Ectodermal cell (in vitro differentiated cells): ENCODE data around the gene PRKCH.

Source experiments
- H3K27ac ChIP-seq: 2 replicates; pipeline ENCODE4 v1.7.0; 2013; ENCODE audit warnings: mild to moderate bottlenecking, low read depth, low read length; ENCODE audit not compliant: insufficient read depth, poor library complexity, severe bottlenecking
- H3K27me3 ChIP-seq: 2 replicates; pipeline ENCODE4 v1.7.0; 2013; ENCODE audit warnings: mild to moderate bottlenecking, low read length; ENCODE audit not compliant: insufficient read depth, control insufficient read depth, poor library complexity, severe bottlenecking
- H3K36me3 ChIP-seq: one replicate; pipeline ENCODE4 v1.7.0; 2013; ENCODE audit warnings: low read length; ENCODE audit not compliant: control insufficient read depth, insufficient read depth
- H3K4me1 ChIP-seq: one replicate; pipeline ENCODE4 v1.7.0; 2013; ENCODE audit warnings: low read length; ENCODE audit not compliant: control insufficient read depth, insufficient read depth
- H3K4me3 ChIP-seq: 2 replicates; pipeline ENCODE4 v1.7.0; 2013; ENCODE audit warnings: low read depth, low read length, control low read depth; ENCODE audit not compliant: insufficient read depth
- H3K9me3 ChIP-seq: 2 replicates; pipeline ENCODE4 v1.7.0; 2013; ENCODE audit warnings: mild to moderate bottlenecking, low read length, moderate library complexity; ENCODE audit not compliant: control insufficient read depth
- WGBS, 2 experiments: methylation state at CpG; one replicate each; pipeline ENCODE4 v1.1.7; 2013; ENCODE audit warnings: missing lambda C conversion rate in 2 of 2; 5-methylcytosine and 5-hydroxymethylcytosine counted together

Gene PRKCH

DNA sequence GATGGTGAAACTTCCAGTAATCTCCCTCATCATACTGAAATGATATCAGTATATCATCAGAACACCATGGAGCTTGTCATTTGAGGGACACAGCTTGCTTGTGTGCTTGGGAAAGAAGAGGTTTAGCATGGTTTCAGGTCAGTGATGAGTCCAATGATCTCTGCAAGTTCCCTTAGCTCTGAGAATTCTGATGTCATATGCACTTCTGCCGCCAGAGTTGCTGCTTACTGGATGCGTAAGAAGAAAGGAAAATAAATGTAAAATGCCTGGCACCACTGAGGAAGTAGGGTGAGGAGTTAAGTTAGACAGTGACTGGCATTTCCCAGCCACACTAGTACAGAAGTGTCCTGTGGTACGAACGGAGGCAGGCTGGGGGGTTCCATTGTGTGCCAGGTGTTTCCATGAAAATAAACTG is 22.6 kb downstream of the PRKCH start:
- Histone ChIP-seq H3K4me3 (no peak overlapping the region), H3K4me1 (no peaks in the 10 kb centered on the region), H3K27me3 (no peaks in the 10 kb centered on the region), H3K27ac (no peak overlapping the region), H3K9me3 (no peaks in the 10 kb centered on the region), H3K36me3 (no peaks in the 10 kb centered on the region)
- 90 to 96% methylated on average over 4 of the region's 4 CpGs for WGBS, 2 experiments

DNA sequence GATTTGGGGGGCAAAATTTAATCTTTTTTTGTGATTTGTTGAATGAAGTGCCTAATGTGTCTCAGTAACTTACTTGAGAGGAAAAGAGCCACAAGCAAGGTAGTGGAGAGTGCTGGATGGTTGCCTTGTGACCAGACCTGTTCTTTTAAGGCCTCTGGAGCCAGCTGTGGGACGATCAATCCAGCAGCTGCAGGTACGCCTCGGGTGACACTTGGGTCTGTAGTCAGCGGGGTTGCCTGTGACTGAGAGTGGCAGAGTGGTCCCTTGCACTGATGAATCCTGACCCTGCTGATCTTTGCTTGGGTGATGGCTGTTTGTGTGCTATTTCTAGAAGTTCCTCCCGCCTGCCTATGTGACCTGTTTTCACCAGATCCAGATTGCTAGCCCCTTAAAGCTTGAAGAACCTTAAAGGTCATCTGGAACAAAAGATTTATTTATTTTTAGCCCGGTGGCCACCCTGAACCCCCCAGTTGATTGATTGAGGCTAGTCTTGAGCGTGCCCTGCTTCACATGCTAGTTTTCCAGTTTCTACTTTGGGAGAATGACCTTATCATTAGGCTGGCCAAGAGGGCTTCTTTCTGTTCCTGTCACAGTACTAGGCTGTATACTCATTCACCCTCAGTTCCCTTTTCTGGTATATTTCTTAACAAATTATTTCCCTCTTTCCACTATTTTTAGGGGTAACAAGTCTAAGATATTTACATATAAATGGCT is 23.2 kb downstream of the PRKCH start:
- no peak overlapping the region for H3K27ac ChIP-seq
- H3K9me3 ChIP-seq = no peaks in the 10 kb centered on the region
- H3K27me3 ChIP-seq = no peaks in the 10 kb centered on the region
- H3K4me3 ChIP-seq = no peak overlapping the region
- H3K4me1 ChIP-seq = no peaks in the 10 kb centered on the region
- WGBS, 2 experiments = 91 to 92% methylated on average over 7 of the region's 7 CpGs
- H3K36me3 ChIP-seq = no peaks in the 10 kb centered on the region

DNA sequence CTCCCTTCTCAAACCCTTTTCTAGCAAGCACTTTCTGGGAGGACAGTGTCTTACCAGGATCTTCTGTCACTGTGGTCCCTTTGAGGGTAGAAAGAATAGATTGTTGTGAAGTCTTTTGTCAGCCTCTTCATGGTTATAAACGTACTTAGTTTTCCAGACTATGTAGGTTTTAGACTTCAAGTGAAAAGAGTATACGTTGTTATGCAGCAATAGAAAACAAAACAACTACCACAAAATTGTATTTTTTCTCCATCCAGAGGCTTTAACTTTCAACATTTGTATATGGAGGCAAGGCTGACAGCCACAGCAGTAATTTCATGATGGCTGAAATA is 23.7 kb downstream of the PRKCH start:
- 82 to 100% methylated on average over 1 to 2 of the region's 2 CpGs for WGBS, 2 experiments
- H3K27me3 ChIP-seq = no peaks in the 10 kb centered on the region
- no peaks in the 10 kb centered on the region for H3K4me1 ChIP-seq
- no peak overlapping the region for H3K27ac ChIP-seq
- no peaks in the 10 kb centered on the region for H3K9me3 ChIP-seq
- H3K36me3 ChIP-seq = no peaks in the 10 kb centered on the region
- H3K4me3 ChIP-seq = no peak overlapping the region

DNA sequence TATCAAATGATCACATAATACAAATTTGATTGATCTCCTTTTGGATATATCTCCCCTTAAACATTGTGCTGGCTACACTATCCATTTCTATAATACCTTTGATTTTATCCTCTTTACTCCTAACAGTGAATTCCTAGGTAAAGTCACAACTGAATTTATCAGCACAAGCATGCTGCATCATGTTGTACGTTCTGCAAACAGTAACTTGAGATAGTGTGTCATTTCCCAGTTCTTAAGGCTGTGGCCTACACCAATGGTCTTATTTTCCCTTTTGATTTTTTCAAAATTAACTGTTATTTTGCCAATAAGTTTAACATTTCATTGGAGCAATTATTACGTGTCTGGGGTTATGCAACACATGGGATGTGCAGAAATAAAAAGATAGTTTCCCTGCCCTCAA is 24.8 kb downstream of the PRKCH start:
- H3K4me3 ChIP-seq = no peak overlapping the region
- no peaks in the 10 kb centered on the region for H3K9me3 ChIP-seq
- WGBS, 2 experiments = 96% methylated on average over 2 of the region's 2 CpGs
- H3K27me3 ChIP-seq = no peaks in the 10 kb centered on the region
- no peaks in the 10 kb centered on the region for H3K36me3 ChIP-seq
- no peak overlapping the region for H3K27ac ChIP-seq
- no peaks in the 10 kb centered on the region for H3K4me1 ChIP-seq

DNA sequence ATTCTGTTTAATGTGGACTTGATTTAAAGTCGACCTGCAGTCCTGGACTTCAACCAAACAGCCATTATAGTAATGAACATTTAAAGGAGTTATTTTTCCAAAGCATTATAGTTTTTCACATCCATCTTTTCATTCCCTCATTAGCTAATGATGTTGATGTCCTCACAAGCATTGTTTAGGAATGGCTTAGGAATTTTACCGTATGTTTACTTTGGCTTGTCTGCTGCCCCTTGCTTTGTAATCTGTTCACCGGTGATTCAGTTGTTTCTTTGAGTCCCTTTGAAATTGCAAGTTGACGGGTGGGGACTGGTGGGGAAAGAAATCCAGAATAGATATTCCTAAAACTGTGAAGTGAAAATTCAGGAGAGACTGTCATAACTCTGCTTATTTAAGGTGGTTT is 25.4 kb downstream of the PRKCH start:
- Histone ChIP-seq H3K27ac (no peak overlapping the region), H3K9me3 (no peaks in the 10 kb centered on the region), H3K4me3 (no peak overlapping the region), H3K36me3 (no peaks in the 10 kb centered on the region), H3K4me1 (no peaks in the 10 kb centered on the region), H3K27me3 (no peaks in the 10 kb centered on the region)
- 84 to 87% methylated on average over 4 of the region's 4 CpGs for WGBS, 2 experiments

DNA sequence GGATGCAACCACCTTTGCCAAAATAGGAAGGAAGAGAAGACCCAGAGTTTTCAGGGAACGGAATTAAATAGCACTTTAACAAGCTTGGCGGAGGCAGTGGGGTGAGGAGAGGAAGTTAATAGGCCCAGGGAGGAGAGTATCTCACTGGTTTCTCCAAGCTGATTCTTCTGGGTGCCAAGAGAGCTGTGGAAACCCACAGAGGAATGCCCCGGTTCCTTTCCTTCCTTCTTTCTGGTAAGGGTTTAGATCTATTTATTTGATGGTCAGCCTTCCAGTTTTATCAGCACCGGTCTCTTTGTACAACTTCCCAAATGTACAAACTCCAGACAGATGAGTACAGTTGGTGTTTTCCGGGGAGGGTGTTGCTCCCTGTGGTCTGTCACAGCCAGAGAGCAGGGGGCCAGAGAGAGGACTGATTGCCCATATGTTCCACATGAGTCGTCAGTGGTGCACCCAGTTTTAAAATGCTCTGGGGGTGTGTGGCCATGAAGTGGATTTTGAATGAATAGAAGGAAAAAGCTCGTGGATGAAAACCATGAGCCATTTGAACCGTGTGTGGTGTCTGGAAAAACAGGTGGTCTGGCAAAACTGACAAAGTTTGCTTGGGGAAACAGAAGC is 26.6 kb downstream of the PRKCH start:
- H3K4me3 ChIP-seq = no peak overlapping the region
- no peaks in the 10 kb centered on the region for H3K27me3 ChIP-seq

DNA sequence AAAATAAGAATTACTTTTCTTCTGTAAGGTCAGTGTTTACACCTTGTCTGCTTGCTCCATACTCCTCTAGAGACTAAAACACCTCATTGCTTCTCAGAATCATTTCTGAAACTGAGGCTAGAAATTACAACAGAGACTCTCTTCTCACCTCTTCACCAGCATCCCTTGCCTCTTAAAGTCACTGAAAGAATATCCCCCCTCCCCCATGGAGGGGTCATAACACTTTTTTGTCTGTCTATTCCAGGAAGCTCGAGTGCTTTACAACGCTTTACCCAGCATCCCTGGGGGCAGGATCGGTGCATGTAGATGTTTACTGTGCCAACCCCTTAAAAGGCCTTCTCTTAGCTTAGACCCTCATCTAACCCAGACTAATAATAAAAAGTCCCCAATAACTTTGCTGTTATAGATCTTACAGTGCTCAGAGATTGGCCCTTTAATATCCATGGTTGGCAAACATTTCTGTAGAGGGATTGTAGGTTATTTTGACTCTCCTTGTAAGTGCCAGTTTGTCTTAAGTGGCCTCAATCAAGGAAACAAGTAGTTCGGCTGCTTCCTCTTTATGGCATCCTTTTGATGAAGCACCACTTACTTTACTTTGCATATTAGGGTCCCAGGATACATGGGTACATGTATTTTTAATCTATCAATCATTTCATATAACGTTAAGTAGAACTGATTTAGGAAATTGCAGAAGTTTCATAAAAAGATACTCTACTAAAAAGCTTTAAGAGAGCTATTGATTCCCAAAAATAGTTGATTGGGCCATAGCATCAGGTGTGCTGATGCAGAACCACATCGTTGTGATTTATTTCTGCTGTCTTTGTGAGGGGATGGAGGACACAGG is 29.3 kb downstream of the PRKCH start:
- WGBS, 2 experiments = 88 to 91% methylated on average over 5 to 6 of the region's 6 CpGs
- no peak overlapping the region for H3K27ac ChIP-seq
- no peaks in the 10 kb centered on the region for H3K4me1 ChIP-seq
- no peaks in the 10 kb centered on the region for H3K27me3 ChIP-seq
- H3K36me3 ChIP-seq = no peaks in the 10 kb centered on the region
- H3K9me3 ChIP-seq = no peaks in the 10 kb centered on the region
- no peak overlapping the region for H3K4me3 ChIP-seq

More for the DNA sequence above, 26.6 kb downstream of the PRKCH start:
- Histone ChIP-seq H3K4me1 (no peaks in the 10 kb centered on the region), H3K36me3 (no peaks in the 10 kb centered on the region), H3K9me3 (no peaks in the 10 kb centered on the region), H3K27ac (no peak overlapping the region)
- 91 to 94% methylated on average over 8 of the region's 8 CpGs for WGBS, 2 experiments

DNA sequence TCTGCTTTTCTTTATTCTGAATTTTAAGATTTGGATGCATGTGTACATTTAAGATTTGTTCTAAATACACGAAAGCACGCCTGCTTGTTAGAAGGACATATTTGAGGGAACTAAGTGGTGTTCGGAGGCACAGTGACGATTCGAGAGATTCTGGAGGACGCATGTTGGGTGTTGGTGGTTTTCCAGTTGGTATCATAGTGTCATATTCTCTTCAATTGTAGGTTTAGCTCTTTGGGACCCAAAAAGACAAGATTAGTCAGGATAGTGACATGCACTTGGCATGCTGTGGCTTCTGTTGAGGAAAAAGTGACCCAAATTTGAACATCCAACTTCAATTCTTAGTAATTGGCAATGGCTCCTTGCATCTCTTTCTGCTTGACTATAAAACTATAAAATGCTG is 30.1 kb downstream of the PRKCH start:
- Histone ChIP-seq H3K4me3 (no peak overlapping the region), H3K27me3 (no peaks in the 10 kb centered on the region), H3K4me1 (no peaks in the 10 kb centered on the region), H3K36me3 (no peaks in the 10 kb centered on the region), H3K9me3 (no peaks in the 10 kb centered on the region), H3K27ac (no peak overlapping the region)
- WGBS, 2 experiments = 95 to 96% methylated on average over 6 of the region's 6 CpGs

DNA sequence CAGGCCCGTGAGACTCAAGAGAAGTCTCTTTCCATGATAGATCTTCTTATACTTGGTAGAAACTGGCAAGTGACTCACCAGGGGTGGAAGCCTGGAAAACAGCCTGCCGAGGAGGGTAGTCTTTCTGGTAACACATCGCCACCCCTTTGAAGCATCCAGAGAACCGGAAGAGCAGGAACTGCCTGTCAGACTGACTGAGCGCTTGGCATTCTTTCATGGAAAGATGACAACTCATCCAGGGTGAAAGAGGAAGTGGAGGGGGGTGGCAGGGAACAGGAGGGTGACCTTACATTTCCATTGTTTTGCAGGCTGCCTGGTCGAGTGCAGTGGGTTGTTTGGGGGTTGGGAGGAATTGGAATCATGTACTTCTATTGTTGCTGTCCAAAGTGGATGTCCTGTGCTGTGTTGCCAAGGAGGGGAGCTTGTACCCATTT is 34.5 kb downstream of the PRKCH start:
- H3K4me3 ChIP-seq = no peak overlapping the region
- no peak overlapping the region for H3K27ac ChIP-seq
- H3K27me3 ChIP-seq = no peaks in the 10 kb centered on the region
- H3K36me3 ChIP-seq = no peaks in the 10 kb centered on the region
- no peaks in the 10 kb centered on the region for H3K9me3 ChIP-seq
- 56 to 62% methylated on average over 6 of the region's 6 CpGs for WGBS, 2 experiments
- H3K4me1 ChIP-seq = no peaks in the 10 kb centered on the region

DNA sequence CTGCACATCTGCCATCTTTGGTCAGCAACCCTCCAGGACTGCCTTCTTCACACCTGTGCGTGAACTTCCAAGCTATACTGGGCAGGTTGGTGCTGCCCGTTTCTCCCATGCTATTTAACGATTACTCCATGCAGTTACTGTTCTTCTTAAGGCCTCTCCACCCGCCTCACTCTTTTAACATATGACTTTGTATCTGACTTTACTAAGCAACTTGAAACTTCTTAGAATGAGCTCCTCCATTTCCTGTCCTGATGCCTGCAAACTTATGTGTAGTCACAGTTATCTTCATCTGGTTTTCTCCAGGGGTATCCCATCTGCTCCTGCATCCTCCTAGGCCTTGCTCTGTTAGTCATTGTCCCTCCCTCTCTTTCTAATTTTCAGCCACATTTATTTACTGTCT is 35.7 kb downstream of the PRKCH start:
- H3K4me3 ChIP-seq = no peak overlapping the region
- H3K27me3 ChIP-seq = no peaks in the 10 kb centered on the region
- no peaks in the 10 kb centered on the region for H3K36me3 ChIP-seq
- 95 to 97% methylated on average over 4 of the region's 4 CpGs for WGBS, 2 experiments
- no peak overlapping the region for H3K27ac ChIP-seq
- no peaks in the 10 kb centered on the region for H3K4me1 ChIP-seq
- no peaks in the 10 kb centered on the region for H3K9me3 ChIP-seq
